Activated naive CD8-positive, alpha-beta T cell treated with anti-CD3 and anti-CD28 coated beads, Interleukin-2, amount 50 U/mL, for 24 hours (primary cell): ENCODE results near the gene PGRMC1.
A peak's percentile ranks its signal among the peaks of the same experiment; 100 is the strongest.
"Not testable (repeated sequence)": the region's sequence is repeated elsewhere in the genome, so short reads cannot be mapped to it uniquely, and the experiment has no call there.

Experiments used
- ATAC-seq: fragments of 150-1000 bp; cut with Tn5 transposase; one replicate; pipeline ENCODE4 v1.10.0; 2021
- DNase-seq: peaks from one replicate; pipeline ENCODE4 v3.0.0; 2021
- H3K27ac Mint-ChIP-seq: one replicate; pipeline ENCODE4 v1.8.0; 2021; ENCODE audit warnings: mild to moderate bottlenecking, mixed read lengths
- H3K27me3 Mint-ChIP-seq: one replicate; pipeline ENCODE4 v1.8.0; 2021; ENCODE audit warnings: mixed read lengths
- H3K36me3 Mint-ChIP-seq: one replicate; pipeline ENCODE4 v1.8.0; 2021; ENCODE audit warnings: low read depth, mixed read lengths
- H3K4me1 Mint-ChIP-seq: one replicate; pipeline ENCODE4 v1.8.0; 2021; ENCODE audit warnings: mixed read lengths
- H3K4me3 Mint-ChIP-seq: one replicate; pipeline ENCODE4 v1.8.0; 2021; ENCODE audit warnings: mild to moderate bottlenecking, moderate library complexity, mixed read lengths
- H3K9me3 Mint-ChIP-seq: one replicate; pipeline ENCODE4 v1.8.0; 2021; ENCODE audit warnings: mixed read lengths

PGRMC1 gene

GRCh38 chrX:119251386-119251785 is 15.3 kb downstream of the PGRMC1 start:
- Mint-ChIP-seq H3K36me3 (peaks cover 8% of the 10 kb centered on the region), H3K4me3 (no peak overlapping the region), H3K4me1 (peaks cover 13% of the 10 kb centered on the region), H3K9me3 (no peaks in the 10 kb centered on the region), H3K27me3 (no peaks in the 10 kb centered on the region), H3K27ac (no peak overlapping the region)
- DNase-seq, result no peak
- ATAC-seq, result no peak

DNA sequence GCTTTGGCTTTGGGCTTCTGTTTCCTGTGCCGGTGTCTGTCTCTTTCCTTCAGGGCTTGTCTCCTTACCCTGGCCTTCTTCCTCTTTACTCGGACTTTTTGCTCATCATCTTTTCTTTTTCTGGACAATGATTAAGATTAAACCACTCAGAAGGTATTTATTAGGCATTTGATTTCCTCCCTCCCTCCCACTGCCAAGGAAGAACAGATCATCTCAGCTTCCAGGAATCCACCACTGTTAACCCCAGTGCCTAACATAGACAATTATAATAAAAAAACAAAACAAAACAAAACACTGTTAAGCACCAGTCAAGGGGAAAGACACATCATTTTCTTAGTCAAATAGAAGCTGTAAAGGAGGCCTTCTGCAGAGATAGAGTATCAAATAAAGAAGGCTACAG is 16.6 kb downstream of the PGRMC1 start:
- ATAC-seq, result no peak
- H3K4me1 Mint-ChIP-seq, result peaks cover 9% of the 10 kb centered on the region
- H3K36me3 Mint-ChIP-seq, result peaks cover 8% of the 10 kb centered on the region
- no peak overlapping the region for H3K4me3 Mint-ChIP-seq
- peaks cover 7% of the 10 kb centered on the region for H3K27me3 Mint-ChIP-seq
- DNase-seq, result no peak
- no peak overlapping the region for H3K27ac Mint-ChIP-seq
- no peaks in the 10 kb centered on the region for H3K9me3 Mint-ChIP-seq

DNA sequence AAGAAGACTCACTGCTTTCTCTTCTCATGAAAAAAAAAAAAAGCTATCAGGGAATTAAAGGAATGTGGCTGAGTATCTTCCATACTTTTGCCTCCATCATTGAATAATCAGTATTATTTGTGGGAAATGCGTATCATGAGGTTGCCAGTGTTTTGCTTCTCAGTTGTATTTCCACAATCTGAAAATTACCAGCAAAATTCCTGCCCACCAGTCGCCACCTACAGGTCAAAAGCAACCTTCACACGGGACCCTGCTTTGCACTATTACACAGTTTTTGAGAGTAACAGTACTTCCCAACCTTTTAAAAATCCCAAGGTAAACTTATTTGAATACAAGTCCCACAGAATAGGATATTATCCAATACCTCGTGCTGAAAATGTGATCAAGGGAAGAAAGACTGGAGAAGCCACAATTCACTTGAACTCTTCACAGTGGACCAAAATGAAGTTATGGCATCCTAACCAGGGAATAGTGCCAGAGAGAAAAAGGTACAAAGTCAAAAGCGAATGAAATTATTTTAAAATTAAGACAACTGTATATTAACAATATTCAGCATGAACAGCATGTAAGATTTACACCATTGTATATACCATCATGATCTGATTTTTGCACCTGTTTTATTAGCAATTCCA is 30.4 kb downstream of the PGRMC1 start:
- ATAC-seq (no peak), DNase-seq (peak; percentile 19)
- Mint-ChIP-seq H3K27me3 (peaks cover 4% of the 10 kb centered on the region), H3K4me3 (no peak overlapping the region), H3K27ac (no peak overlapping the region), H3K9me3 (no peaks in the 10 kb centered on the region), H3K36me3 (no peaks in the 10 kb centered on the region), H3K4me1 (no peaks in the 10 kb centered on the region)

DNA sequence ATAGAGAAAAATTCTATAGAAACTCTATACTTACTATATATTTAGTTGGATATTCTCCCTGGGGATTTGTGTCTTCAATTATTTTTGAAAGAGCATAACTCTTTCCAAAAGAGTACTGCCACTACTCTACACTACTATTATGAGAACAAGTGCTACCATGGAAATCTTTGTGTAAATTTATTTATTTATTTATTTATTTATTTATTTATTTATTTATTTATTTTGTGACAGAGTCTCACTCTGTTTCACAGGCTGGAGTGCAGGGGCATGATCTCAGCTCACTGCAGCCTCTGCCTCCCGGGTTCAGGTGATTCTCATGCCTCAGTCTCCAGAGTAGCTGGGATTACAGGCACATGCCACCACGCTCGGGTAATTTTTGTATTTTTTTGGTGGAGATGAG is 31.0 kb downstream of the PGRMC1 start:
- not testable (repeated sequence) for H3K27ac Mint-ChIP-seq, DNase-seq, H3K9me3 Mint-ChIP-seq, H3K4me1 Mint-ChIP-seq, ATAC-seq, H3K36me3 Mint-ChIP-seq, H3K27me3 Mint-ChIP-seq, H3K4me3 Mint-ChIP-seq

GRCh38 chrX:119272882-119273419 is 36.9 kb downstream of the PGRMC1 start:
- peaks cover 6% of the 10 kb centered on the region for H3K27me3 Mint-ChIP-seq
- peaks cover 6% of the 10 kb centered on the region for H3K4me1 Mint-ChIP-seq
- no peaks in the 10 kb centered on the region for H3K9me3 Mint-ChIP-seq
- ATAC-seq (no peak), DNase-seq (no peak)
- H3K36me3 Mint-ChIP-seq, result no peaks in the 10 kb centered on the region
- no peak overlapping the region for H3K27ac Mint-ChIP-seq
- no peak overlapping the region for H3K4me3 Mint-ChIP-seq

DNA sequence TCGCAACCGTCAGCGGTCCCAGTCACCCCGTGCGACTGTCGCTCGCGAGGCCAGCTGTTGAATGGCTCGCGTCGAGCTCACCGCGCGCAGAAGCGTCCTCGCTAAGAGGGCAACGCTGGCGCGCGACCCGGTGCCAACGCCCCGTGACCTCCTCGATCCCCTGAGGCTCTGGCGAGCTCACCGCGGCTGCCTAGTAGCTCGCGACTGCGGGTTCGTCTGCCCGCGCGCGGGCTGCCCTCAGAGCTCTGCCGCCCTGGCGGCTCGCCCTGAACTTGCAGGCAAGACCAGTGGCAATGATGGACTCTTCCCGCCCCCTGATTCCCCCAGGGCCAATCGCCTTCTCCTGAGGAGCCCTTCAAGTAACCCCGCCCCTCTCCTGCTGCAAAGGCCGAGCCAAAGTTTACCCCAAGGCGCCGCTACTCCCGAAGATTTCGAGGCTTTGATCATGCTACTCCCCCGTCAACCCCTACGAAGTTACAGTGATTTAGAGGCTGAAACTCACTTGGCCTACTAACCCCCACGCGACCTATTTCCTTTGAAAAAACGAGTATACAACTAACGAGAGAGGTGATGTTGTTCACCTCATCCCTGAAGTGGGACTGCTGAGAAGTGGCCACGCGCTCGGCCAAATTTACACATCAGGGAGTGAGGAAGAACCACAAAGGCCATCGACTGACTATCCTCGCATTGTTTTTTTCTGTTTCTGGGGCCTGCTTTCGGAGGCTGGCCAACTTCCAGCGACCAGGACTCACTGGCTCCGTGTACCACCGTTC is 37.5 kb downstream of the PGRMC1 start:
- peaks cover 6% of the 10 kb centered on the region for H3K27me3 Mint-ChIP-seq
- peak overlapping the region; percentile 60 for H3K4me3 Mint-ChIP-seq
- DNase-seq (peak; percentile 47), ATAC-seq (peak; percentile 89)
- peaks cover 6% of the 10 kb centered on the region for H3K4me1 Mint-ChIP-seq
- H3K9me3 Mint-ChIP-seq, result no peaks in the 10 kb centered on the region
- H3K36me3 Mint-ChIP-seq, result no peaks in the 10 kb centered on the region
- H3K27ac Mint-ChIP-seq, result no peak overlapping the region

DNA sequence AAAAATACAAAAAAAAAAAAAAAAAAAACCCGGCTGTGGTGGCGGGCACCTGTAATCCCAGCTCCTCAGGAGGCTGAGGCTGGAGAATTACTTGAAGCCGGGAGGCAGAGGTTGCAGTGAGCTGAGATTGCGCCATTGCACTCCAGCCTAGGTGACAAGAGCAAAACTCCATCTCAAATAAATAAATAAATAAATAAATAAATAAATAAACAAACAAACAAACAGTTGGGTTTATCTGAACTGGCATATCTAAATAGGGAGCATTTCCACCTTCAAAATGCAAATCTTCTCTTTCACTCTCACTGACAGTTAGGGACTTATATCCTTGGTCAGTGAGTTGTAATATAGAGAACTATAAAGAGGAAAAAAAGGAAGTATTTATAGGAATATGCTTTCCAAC is 46.3 kb downstream of the PGRMC1 start:
- not testable (repeated sequence) for H3K9me3 Mint-ChIP-seq, H3K4me3 Mint-ChIP-seq, ATAC-seq

GRCh38 chrX:119288890-119289393 is 52.9 kb downstream of the PGRMC1 start:
- Mint-ChIP-seq H3K36me3 (no peaks in the 10 kb centered on the region), H3K4me1 (no peaks in the 10 kb centered on the region), H3K27ac (no peak overlapping the region), H3K27me3 (peaks cover 2% of the 10 kb centered on the region), H3K4me3 (no peak overlapping the region), H3K9me3 (no peaks in the 10 kb centered on the region)
- ATAC-seq (no peak), DNase-seq (no peak)

More for the DNA sequence above, 46.3 kb downstream of the PGRMC1 start:
- H3K27me3 Mint-ChIP-seq, H3K36me3 Mint-ChIP-seq, H3K27ac Mint-ChIP-seq, DNase-seq, H3K4me1 Mint-ChIP-seq: not testable (repeated sequence)

DNA sequence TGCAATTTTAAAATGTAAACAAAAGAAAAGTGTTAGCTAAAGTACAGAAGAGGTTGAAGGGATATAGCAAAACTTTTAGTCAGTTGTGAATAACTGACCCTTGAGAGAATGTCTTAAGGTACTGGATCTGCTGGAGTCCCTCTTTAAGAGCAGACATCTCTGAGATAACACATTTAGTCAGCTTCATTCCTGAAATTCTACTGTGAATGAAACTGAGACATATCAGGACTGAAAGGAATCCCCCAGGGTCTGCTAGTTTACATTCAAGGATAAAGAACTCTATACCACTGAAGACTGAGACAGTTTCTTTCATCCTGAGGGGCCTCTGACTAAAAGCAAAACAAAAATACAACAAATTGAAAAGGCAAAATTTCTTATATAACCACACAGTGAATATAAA is 54.4 kb downstream of the PGRMC1 start:
- no peak for DNase-seq
- Mint-ChIP-seq H3K27me3 (peaks cover 2% of the 10 kb centered on the region), H3K4me1 (no peaks in the 10 kb centered on the region), H3K4me3 (no peak overlapping the region), H3K9me3 (no peaks in the 10 kb centered on the region), H3K36me3 (no peaks in the 10 kb centered on the region), H3K27ac (no peak overlapping the region)
- no peak for ATAC-seq

GRCh38 chrX:119291246-119291645 is 55.2 kb downstream of the PGRMC1 start:
- H3K4me1 Mint-ChIP-seq, H3K27me3 Mint-ChIP-seq, H3K27ac Mint-ChIP-seq: not testable (repeated sequence)

DNA sequence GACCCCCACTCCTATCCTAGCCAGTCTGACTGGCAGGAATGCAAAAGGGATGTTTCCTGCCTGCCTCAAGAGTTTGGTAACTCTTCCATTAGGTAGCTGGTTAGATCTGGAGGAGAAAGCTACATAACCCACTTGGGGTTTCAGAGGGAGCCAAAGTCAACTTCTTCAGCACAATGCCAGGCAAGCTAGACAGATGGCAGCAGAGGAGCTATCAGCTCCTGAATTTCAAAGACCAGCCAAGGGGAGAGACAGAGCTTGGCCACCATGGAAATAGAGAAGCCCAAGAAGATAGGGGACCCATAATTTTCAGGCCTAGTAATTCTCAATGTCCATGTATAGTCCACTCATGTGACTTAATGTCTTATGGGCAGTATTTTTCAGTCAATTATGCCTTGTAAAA is 56.4 kb downstream of the PGRMC1 start:
- no peaks in the 10 kb centered on the region for H3K9me3 Mint-ChIP-seq
- H3K27me3 Mint-ChIP-seq, result no peaks in the 10 kb centered on the region
- no peaks in the 10 kb centered on the region for H3K36me3 Mint-ChIP-seq
- ATAC-seq, result no peak
- no peaks in the 10 kb centered on the region for H3K4me1 Mint-ChIP-seq
- DNase-seq, result no peak
- no peak overlapping the region for H3K27ac Mint-ChIP-seq
- H3K4me3 Mint-ChIP-seq, result no peak overlapping the region

More at GRCh38 chrX:119291246-119291645, 55.2 kb downstream of the PGRMC1 start:
- not testable (repeated sequence) for DNase-seq, H3K9me3 Mint-ChIP-seq, ATAC-seq, H3K36me3 Mint-ChIP-seq, H3K4me3 Mint-ChIP-seq
